Stimulated activated CD8-positive, alpha-beta memory T cell treated with anti-CD3 and anti-CD28 coated beads, Interleukin-7, amount 100 ng/mL, for 48 hours (primary cell): Measurements from ENCODE around the gene FOXD2.

Experiments used
- DNase-seq, 2 donors: peaks; one replicate each; pipeline ENCODE4 v3.0.0-alpha.2; 2020; ENCODE audit warnings: low read depth in 1 of 2; ENCODE audit errors: extremely low read depth in 1 of 2

The FOXD2 gene

GRCh38 chr1:47459253-47459788, 21.5 kb downstream of the FOXD2 start:
- no peak for DNase-seq

- DNase-seq = no peak
Observed at GRCh38 chr1:47460040-47460439, 22.2 kb downstream of the FOXD2 start.

- no peak for DNase-seq
Observed at GRCh38 chr1:47460456-47460855, 22.6 kb downstream of the FOXD2 start.

- DNase-seq = no peak
Observed at GRCh38 chr1:47465605-47466004, 27.8 kb downstream of the FOXD2 start.

- no peak for DNase-seq
Observed at GRCh38 chr1:47468709-47469389, 31.0 kb downstream of the FOXD2 start.

- DNase-seq = no peak
Observed at GRCh38 chr1:47469390-47469759, 31.5 kb downstream of the FOXD2 start.

- no peak for DNase-seq
Observed at GRCh38 chr1:47469910-47470309, 32.1 kb downstream of the FOXD2 start.

GRCh38 chr1:47471163-47471562, 33.3 kb downstream of the FOXD2 start:
- no peak for DNase-seq

GRCh38 chr1:47474278-47475193, 36.7 kb downstream of the FOXD2 start:
- DNase-seq = no peak

- DNase-seq = no peak
Observed at GRCh38 chr1:47477595-47478080, 39.8 kb downstream of the FOXD2 start.

GRCh38 chr1:47478090-47478489, 40.2 kb downstream of the FOXD2 start:
- no peak for DNase-seq

GRCh38 chr1:47479664-47480063, 41.8 kb downstream of the FOXD2 start:
- no peak for DNase-seq

GRCh38 chr1:47481936-47482335, 44.1 kb downstream of the FOXD2 start:
- no peak for DNase-seq

- no peak for DNase-seq
Observed at GRCh38 chr1:47482786-47483185, 44.9 kb downstream of the FOXD2 start.

GRCh38 chr1:47483651-47484050, 45.8 kb downstream of the FOXD2 start:
- no peak for DNase-seq

GRCh38 chr1:47485817-47486216, 48.0 kb downstream of the FOXD2 start:
- no peak for DNase-seq

GRCh38 chr1:47487332-47487731, 49.5 kb downstream of the FOXD2 start:
- no peak for DNase-seq

- no peak for DNase-seq
Observed at GRCh38 chr1:47487850-47488450, 50.1 kb downstream of the FOXD2 start.
